HG03460 (cell line): ENCODE data around the gene SLC35A2.
"Not testable (repeated sequence)": the region's sequence is repeated elsewhere in the genome, so short reads cannot be mapped to it uniquely, and the experiment has no call there.

Source experiments
- ATAC-seq: cut with Tn5 transposase; IDR thresholded peaks from one replicate; pipeline ENCODE4 v1.9.1; 2021; ENCODE audit not compliant: unreplicated experiment

Gene SLC35A2

DNA sequence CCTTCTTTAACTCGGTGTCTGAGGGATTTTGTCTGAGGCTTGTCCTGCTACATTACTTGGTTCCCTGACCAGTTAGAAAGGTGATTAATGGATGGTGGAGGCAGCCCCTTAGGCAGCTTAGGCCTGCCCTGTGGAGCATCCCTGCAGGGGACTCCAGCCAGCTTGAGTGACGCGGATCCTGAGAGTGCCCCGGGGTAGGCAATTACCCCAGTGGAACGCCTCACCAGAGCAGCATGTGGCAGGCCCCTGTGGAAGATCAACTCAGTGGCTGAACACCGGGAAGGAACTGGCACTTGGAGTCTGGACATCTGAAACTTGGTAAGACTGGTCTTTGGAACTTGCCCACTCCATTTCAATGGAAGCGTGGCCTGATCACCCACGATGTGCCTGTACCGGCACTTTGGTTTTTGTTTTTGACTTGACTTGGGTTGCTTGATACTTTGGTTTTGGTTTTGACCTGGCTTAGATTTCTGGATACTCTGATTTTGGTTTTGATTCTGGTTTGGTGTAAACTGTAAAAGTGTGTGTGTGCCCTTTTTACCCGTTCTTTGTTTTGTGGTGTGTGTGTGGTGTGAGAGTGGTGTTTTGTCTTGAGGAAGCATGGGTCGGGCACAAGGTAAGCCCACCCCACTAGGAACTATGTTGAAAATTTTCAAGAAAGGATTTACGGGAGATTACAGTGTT is 57.2 kb downstream of the SLC35A2 start:
- ATAC-seq: not testable (repeated sequence)

DNA sequence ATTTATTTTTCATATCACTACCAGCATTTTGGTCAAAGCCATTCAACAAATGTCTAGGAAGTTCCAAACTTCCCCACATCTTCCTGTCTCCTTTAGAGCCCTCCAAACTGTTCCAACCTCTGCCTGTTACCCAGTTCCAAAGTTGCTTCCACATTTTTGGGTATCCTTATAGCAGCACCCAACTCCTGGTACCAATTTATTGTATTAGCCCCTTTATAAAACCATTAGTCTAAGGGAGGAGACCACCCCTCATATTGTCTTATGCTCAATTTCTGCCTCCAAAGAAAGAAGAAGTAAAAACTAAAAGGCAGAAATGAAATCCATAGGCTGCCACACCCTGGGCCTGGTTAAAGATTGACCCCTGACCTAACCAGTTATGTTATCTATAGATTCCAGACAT is 58.0 kb downstream of the SLC35A2 start:
- ATAC-seq: not testable (repeated sequence)
